GM21786 (cell line): ENCODE measurements around the gene SFI1.
"Not testable (repeated sequence)": the region's sequence is repeated elsewhere in the genome, so short reads cannot be mapped to it uniquely, and the experiment has no call there.

Experiments
- ATAC-seq: cut with Tn5 transposase; IDR thresholded peaks from one replicate; pipeline ENCODE4 v1.9.1; 2021; ENCODE audit not compliant: unreplicated experiment

Gene SFI1

DNA sequence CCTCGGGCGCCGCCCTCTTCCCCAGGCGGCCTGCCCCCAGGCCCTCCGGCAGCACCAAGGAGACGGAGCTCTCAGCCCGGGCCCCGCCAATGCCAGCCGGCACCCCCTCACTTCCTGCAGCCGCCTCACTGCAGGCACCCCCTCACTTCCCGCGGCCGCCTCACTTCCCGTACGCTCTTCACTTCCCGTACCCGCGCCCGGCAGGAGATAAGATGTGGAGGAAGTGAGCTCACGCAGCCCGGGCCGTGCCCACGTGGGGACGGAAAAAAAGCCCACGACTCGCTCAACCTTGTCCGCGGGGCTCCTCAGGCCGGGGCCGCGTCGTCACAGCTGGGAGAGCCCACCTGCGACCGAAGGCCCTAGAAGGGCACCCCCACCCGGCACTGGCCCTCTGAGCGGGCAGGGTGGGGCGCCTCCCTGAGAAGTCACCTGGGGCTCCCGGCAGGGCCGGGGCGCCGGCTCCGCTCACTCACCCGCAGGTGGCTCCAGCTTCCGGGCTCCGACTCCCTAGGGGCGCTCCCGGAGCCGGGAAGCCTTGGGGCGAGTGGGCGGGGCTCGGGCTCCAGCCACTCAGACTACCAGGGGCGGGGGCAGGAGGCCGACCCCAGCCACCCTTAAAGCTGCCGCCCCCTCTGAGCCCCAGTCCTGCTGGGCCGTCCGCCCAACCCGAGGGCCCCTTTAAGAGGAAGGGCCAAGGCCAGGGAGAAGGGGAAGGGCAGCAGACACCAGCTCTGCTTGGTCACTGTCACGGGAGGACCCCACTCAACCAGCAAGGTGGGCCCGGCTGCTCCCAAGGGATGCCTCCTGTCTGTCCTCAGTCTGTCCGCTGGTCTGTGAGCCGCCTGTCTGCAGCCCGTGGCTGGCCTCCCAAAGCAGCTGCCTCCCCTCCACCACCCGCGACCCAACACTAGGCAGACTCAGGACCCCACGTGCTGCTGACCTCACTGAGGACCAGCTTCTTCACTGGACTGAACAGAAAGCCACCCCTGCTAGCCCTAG, 134.3 kb downstream of the SFI1 start:
- ATAC-seq = peak; percentile 53

- no peak for ATAC-seq
Observed at GRCh38 chr22:31631436-31631835, 135.1 kb downstream of the SFI1 start.

GRCh38 chr22:31635638-31636306, 139.4 kb downstream of the SFI1 start:
- no peak for ATAC-seq

DNA sequence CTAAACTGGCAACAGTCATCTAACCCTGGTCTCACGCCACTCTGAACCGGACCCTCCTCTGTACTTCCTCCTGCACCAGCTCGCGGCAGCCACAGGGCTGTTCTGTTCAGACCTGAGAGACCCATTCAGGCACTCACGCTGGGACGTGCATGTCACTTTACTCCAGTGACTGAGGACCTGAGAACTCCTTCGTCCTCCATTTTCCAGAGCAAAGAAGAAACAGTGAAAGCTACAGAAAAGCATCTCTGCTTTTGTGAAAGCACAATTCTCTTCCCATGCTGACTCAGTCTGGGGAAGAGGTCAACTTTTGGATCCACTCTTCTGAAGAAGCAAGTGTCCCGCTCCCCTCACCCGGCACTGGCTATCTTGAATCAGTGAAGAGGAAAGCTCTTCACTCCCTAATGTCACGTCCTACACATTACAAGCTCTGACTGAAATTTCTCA, 141.1 kb downstream of the SFI1 start:
- ATAC-seq = peak; percentile 52

DNA sequence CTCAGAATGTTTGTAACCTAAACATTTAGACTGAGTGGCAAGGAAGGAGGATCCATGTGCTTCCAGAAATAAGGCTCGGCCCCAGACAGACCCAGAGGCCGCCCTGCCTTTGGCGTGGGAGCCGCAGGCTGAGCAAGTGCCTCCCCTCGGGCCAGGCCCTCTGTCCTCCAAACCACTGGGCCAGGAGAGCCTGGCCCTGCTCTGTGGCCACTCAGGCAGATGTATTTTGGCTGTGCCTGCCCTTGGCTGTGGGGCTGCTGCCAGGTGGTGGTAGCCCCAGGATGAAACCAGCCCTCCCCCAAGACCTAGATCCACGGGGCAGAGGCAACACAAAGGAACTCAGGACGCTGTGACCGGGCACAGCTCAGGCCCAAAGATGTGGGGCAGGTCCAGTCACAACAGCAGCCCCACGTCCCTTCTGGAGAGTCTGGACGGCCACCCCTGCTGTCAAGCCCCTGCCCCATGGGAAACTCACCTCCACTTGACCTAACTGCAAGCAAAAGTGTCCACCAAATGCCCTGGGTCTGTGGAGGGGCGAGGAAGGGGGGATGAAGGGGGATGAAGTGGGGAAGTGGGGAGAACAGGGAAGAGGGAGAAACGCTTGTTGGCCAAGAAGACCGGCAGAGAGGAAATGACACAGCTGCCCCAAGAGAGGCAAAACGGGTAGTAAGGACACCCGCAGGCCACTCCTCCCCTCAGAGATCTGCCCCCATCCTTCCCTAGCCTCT, 141.7 kb downstream of the SFI1 start:
- ATAC-seq = peak; percentile 49

GRCh38 chr22:31639436-31640039, 143.2 kb downstream of the SFI1 start:
- no peak for ATAC-seq

- no peak for ATAC-seq
Observed at GRCh38 chr22:31646186-31647019, 150.1 kb downstream of the SFI1 start.

- ATAC-seq = no peak
Observed at GRCh38 chr22:31647066-31647465, 150.7 kb downstream of the SFI1 start.

GRCh38 chr22:31647523-31648320, 151.4 kb downstream of the SFI1 start:
- ATAC-seq = no peak

GRCh38 chr22:31650391-31650790, 154.1 kb downstream of the SFI1 start:
- ATAC-seq = no peak

GRCh38 chr22:31651664-31652063, 155.3 kb downstream of the SFI1 start:
- ATAC-seq = no peak

GRCh38 chr22:31652088-31652487, 155.8 kb downstream of the SFI1 start:
- ATAC-seq = no peak

DNA sequence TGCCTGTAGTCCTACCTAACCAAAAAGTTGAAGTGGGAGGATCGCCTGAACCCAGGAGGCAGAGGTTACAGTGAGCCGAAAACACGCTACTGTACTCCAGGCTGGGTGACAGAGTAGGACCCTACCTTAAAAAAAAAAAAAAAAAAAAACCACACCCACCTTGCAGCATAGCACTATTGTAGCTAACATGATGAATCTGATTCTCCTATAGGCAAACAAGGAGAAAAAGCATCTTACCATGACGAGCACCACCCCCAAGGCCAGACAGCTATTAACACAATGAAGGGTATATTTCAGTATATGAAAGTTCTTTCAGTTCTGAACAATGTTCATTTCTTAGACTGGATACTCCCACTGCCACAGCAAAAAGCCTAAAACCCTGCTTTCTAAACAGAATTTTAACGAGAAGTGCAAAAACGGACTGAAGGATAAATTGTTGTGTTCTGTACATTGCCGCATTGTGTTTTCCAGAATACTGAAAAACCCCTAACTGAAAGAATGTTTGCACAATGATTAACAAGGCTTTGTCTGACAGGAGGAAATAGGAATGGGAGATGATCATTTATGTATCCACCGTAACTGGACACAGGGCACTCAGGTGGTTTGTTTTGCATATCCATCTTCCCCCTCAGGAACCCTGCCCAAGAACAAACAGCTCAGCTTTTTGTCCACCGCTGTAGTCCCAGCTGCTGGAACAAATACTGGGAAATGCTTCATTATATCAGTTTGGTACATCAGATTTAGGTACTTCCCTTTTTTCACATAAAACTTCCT, 156.8 kb downstream of the SFI1 start:
- no peak for ATAC-seq

- no peak for ATAC-seq
Observed at GRCh38 chr22:31653944-31654343, 157.6 kb downstream of the SFI1 start.

DNA sequence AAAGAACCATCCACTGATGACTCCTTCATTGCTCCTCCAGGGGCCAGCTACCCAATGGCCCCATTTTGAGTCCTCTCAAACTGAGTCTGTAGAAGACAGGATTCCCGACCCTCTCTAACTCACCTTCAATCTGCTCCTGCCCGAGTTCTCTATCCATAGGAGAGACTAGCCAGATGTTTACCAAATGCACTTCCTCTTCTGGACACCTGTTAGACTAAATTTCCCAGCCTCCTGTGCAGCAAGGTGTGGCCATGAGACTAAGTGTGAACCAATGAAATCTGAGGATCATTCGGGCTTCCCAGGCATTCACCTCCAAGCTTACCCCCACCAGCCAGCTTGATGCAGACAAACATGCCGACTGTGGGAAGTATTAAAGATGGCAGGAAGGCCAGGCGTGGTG, 158.1 kb downstream of the SFI1 start:
- ATAC-seq = no peak

- ATAC-seq = no peak
Observed at GRCh38 chr22:31659246-31659645, 162.9 kb downstream of the SFI1 start.

DNA sequence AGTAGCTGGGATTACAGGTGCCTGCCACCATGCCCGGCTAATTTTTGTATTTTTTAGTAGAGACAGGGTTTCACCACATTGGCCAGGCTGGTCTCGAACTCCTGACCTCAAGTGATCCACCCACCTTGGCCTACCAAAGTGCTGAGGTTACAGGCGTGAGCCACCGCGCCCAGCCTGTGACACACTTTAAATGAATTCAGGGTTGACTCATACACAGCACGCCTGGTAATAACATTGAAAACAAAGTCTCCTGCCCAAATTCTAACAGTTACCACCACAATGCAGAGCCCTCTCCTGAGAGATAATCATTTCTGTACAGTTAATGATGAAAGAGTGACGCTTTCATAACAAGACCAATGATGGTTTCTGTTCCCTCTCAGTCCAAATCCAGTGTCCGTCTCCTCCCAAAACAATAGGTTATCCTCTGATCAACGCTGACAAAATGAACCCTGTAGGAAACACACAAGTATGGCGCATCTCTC, 164.6 kb downstream of the SFI1 start:
- ATAC-seq = not testable (repeated sequence)
